Measurements from ENCODE around the gene SEC11A. TPM values are rescaled to one million over a fixed set of nuclear protein-coding genes. Genes with fewer than 3 reads are reported as not detected.
A peak's percentile ranks its signal among the peaks of the same experiment; 100 is the strongest.

SEC11A gene
- total RNA-seq, 4 donors from 2014 or later: 19.9 to 124 (median 83.0) TPM

DNA sequence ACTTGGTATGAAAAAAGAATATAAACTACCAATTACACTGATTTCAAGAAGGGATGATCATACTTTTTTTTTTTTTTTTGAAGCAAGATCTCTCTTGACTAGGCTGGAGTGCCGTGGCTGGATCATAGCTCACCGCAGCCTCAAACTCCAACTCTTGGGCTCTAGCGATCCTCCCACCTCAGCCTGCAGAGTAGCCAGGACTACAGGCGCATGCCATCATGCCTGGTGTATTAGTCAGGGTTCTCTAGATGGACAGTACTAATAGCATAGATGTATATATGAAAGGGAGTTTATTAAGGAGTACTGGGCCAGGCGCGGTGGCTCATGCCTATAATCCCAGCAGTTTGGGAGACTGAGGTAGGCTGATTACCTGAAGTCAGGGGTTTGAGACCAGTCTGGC, 11.5 kb upstream of the SEC11A start:
- Histone ChIP-seq H3K27me3 (no peaks in the 10 kb centered on the region), H3K4me1 (peaks cover 0 to 13% (median 0%) of the 10 kb centered on the region in 4 donors), H3K27ac (no peak overlapping the region), H3K36me3 (no peaks in the 10 kb centered on the region), H3K9me3 (no peaks in the 10 kb centered on the region), H3K4me3 (no peak overlapping the region)
- intact Hi-C loops (cut with DNase I; ENCODE audit: low total_unique reads): no loop called here
- 73 to 97% methylated on average over 3 to 6 of the region's 6 CpGs for WGBS, 2 donors (ENCODE audit: low coverage in 1 of 2)
- in situ Hi-C loops (cut with MboI; ENCODE audit: low pct_ligation_motif_present in 1 of 4, low pct_unique_long_range_greater_than_20kb in 1 of 4, low sequenced_read_pairs in 3 of 4): no loop called here
- no peak for DNase-seq
- TF ChIP-seq, protein P1, sequence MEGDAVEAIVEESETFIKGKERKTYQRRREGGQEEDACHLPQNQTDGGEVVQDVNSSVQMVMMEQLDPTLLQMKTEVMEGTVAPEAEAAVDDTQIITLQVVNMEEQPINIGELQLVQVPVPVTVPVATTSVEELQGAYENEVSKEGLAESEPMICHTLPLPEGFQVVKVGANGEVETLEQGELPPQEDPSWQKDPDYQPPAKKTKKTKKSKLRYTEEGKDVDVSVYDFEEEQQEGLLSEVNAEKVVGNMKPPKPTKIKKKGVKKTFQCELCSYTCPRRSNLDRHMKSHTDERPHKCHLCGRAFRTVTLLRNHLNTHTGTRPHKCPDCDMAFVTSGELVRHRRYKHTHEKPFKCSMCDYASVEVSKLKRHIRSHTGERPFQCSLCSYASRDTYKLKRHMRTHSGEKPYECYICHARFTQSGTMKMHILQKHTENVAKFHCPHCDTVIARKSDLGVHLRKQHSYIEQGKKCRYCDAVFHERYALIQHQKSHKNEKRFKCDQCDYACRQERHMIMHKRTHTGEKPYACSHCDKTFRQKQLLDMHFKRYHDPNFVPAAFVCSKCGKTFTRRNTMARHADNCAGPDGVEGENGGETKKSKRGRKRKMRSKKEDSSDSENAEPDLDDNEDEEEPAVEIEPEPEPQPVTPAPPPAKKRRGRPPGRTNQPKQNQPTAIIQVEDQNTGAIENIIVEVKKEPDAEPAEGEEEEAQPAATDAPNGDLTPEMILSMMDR (IDR thresholded peaks at IDR 0.05): no peak
- TF ChIP-seq POLR2AphosphoS5 (IDR thresholded peaks at IDR 0.05): no peak
- no peak for TF ChIP-seq POLR2A (IDR thresholded peaks at IDR 0.05)
- no peak for TF ChIP-seq EP300 (IDR thresholded peaks at IDR 0.05; ENCODE audit: low read depth)

GRCh38 chr15:84725001-84725491, 9.1 kb upstream of the SEC11A start:
- intact Hi-C loops (cut with DNase I; ENCODE audit: low total_unique reads) (no loop called here), in situ Hi-C loops (cut with MboI; ENCODE audit: low pct_ligation_motif_present in 1 of 4, low pct_unique_long_range_greater_than_20kb in 1 of 4, low sequenced_read_pairs in 3 of 4) (no loop called here)
- WGBS, 2 donors (ENCODE audit: low coverage in 1 of 2): 17% methylated on average over 1 of the region's 1 CpG; no CpG with 5 or more reads in 1 of the 2 donors
- Histone ChIP-seq H3K36me3 (no peaks in the 10 kb centered on the region), H3K4me1 (peaks cover 0 to 13% (median 0%) of the 10 kb centered on the region in 4 donors), H3K4me3 (no peak overlapping the region), H3K27ac (peak overlapping the region; percentile 8 to 47 (median 27)), H3K9me3 (no peaks in the 10 kb centered on the region), H3K27me3 (no peaks in the 10 kb centered on the region)
- no peak for TF ChIP-seq EP300 (IDR thresholded peaks at IDR 0.05; ENCODE audit: low read depth)
- TF ChIP-seq, protein P1 (IDR thresholded peaks at IDR 0.05): no peak
- TF ChIP-seq POLR2AphosphoS5 (IDR thresholded peaks at IDR 0.05): no peak
- TF ChIP-seq POLR2A (IDR thresholded peaks at IDR 0.05): no peak
- no peak for DNase-seq

DNA sequence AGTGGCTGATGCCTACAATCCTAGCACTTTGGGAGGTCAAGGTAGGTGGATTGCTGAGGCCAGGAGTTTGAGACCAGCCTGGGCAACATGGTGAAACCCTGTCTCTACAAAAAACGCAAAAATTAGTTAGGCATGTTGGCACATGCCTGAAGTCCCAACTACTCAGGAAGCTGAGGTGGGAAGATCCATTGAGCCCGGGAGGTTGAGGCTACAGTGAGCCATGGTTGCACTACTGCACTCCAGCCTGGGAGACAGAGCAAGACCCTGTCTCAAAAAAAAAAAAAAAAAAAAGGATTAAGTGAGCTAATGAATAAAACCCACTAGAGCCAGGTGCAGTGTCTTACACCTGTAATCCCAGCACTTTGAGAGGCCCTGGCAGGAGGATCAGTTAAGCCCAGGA, 6.7 kb upstream of the SEC11A start:
- intact Hi-C loops (cut with DNase I; ENCODE audit: low total_unique reads): no loop called here
- Histone ChIP-seq H3K27ac (no peak overlapping the region), H3K4me1 (peaks cover 0 to 13% (median 0%) of the 10 kb centered on the region in 4 donors), H3K36me3 (no peaks in the 10 kb centered on the region), H3K9me3 (no peaks in the 10 kb centered on the region), H3K4me3 (no peak overlapping the region), H3K27me3 (no peaks in the 10 kb centered on the region)
- WGBS, 2 donors (ENCODE audit: low coverage in 1 of 2): 85 to 100% methylated on average over 2 of the region's 2 CpGs
- in situ Hi-C loops (cut with MboI; ENCODE audit: low pct_ligation_motif_present in 1 of 4, low pct_unique_long_range_greater_than_20kb in 1 of 4, low sequenced_read_pairs in 3 of 4): no loop called here
- no peak for DNase-seq
- TF ChIP-seq EP300 (IDR thresholded peaks at IDR 0.05; ENCODE audit: low read depth) (no peak), POLR2A (IDR thresholded peaks at IDR 0.05) (no peak), POLR2AphosphoS5 (IDR thresholded peaks at IDR 0.05) (no peak)

DNA sequence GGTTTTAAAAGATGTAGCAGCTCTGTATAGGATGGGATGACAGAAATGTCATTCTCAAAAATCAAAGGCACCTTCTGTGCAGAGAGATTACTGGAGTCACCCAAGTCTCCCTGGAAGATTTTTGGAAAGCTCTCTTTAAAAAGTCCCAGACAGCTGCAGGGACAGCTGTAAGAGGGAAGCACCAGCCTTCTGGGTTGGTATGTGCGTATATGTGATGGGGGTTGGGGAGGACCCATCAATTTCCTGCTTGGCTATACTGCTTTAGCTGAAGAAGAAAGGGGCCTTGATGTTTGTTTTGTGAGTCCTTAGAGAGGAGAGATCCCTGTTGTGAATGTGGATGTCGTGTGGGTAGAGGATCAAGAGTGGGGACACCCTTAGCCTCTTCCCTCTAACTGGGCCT, 5.4 kb upstream of the SEC11A start:
- TF ChIP-seq, protein P1 (IDR thresholded peaks at IDR 0.05): no peak
- H3K4me1 ChIP-seq: peaks cover 0 to 18% (median 0%) of the 10 kb centered on the region in 4 donors
- no peaks in the 10 kb centered on the region for H3K36me3 ChIP-seq
- H3K27ac ChIP-seq: no peak overlapping the region
- no peak overlapping the region for H3K4me3 ChIP-seq
- no peaks in the 10 kb centered on the region for H3K9me3 ChIP-seq
- in situ Hi-C loops (cut with MboI; ENCODE audit: low pct_ligation_motif_present in 1 of 4, low pct_unique_long_range_greater_than_20kb in 1 of 4, low sequenced_read_pairs in 3 of 4) (no loop called here), intact Hi-C loops (cut with DNase I; ENCODE audit: low total_unique reads) (no loop called here)
- 71% methylated on average over 2 of the region's 2 CpGs for WGBS, 2 donors (ENCODE audit: low coverage in 1 of 2)
- no peaks in the 10 kb centered on the region for H3K27me3 ChIP-seq
- no peak for DNase-seq
